Hematopoietic multipotent progenitor cell treated with erythropoietin and hydrocortisone succinate and interleukin-3 and kit ligand, for 17 days (in vitro differentiated cells): Measurements from ENCODE around the gene POM121C.
"Not testable (repeated sequence)": the region's sequence is repeated elsewhere in the genome, so short reads cannot be mapped to it uniquely, and the experiment has no call there.

ENCODE experiments used
- DNase-seq: peaks from one replicate; pipeline ENCODE4 v3.0.0-alpha.2; 2015; ENCODE audit warnings: low spot score

POM121C gene

DNA sequence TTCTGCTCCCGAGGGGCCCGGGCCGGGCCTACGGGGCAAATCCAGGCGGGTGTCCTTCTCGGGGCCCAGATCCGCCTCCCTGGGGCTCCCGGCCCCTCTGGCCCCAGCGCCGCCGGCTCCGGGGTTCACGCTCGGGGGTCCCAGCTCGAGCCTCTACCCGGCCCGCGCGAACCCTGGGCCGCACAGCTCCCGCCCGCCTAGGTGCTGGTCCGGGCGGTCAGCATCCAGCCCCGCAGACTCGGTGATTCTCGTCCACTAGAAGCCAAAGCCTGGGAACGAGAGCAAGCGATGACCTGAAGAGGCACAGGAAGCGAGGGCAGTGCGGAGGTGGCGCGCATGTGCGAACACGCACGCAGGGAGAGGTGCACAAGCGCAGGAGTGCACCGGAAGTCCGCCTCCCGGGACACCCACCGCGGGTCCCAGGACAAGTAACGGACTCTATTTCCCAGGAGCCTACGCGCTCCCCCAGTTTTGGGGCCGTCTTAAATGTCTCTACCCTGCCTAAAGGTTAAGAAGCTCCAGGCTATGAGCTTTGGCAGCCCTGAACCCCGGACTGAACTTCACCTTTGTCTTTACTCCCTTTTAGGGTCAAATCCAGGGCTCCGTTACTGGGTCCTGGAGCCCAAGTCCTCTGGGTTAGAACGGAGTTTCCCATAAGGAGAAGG is at the start of gene POM121C:
Gene POM121C, minus strand, starts transcription at position 321 of the 665 bp plus-strand sequence. CDS start 44,803 bp downstream, outside the sequence.
- peak; percentile 78 for DNase-seq

DNA sequence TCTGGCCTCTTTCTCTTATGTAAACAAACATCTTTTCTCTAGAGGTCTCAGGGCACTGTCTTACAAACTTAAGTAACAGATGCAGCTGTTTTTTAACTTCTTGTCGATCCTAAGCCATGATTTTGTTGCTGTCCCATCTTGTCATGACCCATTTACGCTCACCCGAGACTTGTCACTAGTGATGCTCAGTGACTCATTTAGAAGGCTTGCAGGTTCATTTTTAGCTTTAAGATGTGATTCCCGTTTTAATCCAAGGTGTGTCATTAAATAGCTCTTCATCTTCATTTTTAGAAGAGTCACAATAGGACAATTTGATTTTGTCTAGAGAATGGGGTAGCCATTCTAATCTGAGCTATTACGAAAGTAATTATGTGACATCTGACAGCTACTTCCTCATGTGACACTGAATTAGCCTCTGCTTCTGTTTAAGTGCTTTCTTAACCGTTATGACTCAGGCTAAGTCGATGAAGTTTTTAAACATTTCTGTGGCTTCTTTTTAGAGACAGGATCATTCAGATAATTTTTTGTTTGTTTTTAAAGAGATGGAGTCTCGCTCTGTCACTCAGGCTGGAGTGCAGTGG is 48.7 kb upstream of the POM121C start:
- DNase-seq, result no peak

DNA sequence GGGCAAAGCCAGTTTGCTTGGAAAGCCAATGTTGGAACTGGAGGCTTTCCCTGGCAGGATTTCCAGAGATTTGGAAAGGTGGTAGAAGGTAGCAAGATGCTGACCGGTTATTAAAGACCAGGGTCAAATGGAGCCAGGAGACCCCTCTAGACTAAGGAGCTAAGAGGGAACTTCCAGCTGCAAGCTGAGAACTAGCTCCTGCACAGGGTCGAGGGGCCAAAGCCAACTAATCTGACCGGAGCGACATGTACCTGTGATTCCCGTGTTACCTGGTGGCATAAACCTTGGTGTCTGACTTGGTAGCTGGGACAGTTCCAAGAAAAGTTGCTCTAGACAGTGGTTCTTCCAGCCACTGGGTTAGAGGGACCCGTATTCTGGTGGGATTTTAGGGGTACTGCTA is 47.8 kb upstream of the POM121C start:
- no peak for DNase-seq

DNA sequence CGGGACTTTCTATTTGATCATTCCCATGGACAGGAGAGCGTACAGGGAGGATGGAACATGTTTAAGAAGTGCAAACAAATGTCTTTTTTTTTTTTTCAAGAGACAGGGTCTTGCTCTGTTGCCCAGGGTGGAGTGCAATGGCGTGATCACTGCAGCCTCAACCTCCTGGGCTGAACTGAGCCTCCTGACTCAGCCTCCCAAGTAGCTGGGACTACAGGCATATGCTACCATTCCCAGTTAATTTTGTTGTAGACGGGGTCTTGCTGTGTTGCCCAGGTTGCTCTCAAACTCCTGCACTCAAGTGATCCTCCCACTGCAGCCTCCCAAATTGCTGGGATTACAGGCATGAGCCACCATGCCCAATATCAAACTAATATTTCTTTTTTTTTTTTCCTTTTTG is 46.5 kb upstream of the POM121C start:
- DNase-seq, result no peak

DNA sequence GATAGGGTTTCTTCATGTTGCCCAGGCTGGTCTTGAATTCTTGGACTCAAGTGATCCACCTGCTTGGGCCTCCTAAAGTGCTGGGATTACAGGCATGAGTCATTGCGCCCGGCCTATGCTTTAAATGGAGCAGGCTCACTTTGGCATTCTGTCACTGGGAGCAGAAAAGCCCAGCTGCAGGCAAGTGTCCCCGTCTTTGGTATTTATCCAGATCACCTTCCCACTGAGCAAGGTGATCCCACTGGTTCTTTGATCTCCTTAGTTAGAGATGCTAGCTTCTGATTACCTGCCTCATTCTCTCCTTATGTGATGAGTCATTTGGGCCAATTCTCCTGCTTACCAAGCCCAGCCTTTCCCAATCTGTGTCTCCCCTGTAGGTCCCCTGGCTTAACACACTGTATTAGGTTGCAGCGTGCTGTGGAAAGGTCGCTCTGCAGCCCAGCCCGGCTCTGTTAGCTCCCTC is 45.3 kb upstream of the POM121C start:
- no peak for DNase-seq

DNA sequence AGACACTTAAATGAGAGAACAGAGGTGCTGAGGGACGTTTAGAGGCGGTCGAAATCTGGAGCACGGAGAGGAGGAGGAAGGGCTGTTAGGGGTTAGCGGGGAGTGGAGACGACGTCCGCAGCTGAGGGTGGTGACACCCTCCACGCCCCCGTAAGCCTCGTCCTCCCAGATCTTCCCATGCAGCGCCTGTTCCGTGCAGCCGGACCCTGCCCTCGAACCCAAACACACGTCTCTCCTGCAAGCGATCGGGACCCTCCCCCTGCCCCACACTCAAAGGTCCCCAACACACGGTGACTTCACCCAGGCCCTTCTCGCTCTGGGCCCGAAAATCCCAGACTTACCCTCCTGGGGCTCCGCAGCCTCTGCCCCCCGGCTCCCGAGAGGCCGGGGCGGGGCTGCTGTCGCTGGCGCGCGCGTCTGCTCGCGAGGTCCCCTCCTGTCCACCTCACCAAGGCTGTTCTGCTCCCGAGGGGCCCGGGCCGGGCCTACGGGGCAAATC is 41.2 kb upstream of the POM121C start:
- peak; percentile 5 for DNase-seq

DNA sequence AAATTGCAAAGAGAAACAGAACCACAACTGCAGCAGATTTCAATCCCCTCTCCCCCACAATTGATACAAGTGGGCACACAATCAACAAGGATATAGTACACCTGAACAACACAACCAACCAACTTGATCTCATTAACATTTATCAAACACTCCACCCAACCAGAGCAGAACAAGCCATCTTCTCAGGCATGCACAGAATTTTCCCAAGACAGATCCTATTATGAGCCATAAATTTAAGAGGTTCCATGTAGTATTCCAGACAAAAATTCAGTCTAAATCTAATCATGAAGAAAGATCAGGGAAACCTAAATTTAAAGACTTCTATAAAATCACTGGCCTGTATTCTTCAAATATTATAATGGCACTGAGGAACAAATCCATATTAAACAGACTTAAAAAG is 35.6 kb upstream of the POM121C start:
- not testable (repeated sequence) for DNase-seq

DNA sequence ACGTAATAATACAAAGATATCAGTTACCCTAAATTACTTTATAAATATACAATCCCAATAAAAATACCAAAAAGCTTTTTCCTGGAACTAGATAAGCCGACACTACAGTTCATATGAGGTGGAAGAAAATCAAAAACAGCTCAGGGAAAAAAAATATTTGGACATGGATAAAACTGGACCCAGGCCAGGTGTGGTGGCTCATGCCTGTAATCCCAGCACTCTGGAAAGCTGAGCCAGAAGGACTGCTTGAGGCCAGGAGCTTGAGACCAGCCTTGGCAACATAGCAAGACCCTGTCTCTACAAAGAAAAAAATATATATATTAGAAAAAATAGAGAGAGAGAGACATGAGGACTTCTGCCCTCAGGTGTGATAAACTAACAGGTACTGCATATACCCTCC is 32.7 kb upstream of the POM121C start:
- DNase-seq, result not testable (repeated sequence)

DNA sequence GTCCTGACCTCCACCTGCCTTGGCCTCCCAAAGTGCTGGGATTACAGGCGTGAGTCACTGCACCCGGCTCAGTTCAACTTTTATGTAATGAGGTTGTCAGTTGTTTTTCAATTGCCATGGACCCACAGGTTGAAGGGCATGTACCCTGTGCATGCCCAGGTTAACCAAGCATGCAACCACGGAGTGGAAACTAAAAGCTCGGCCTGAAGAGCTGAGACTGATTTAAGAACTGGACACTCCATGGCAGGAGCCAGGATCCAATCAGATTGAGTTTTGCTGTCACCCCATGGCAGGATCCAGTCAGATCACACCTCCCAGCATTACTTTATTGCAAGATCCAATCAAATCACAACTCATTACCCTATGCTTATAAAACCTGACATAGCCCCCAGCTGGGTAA is 22.9 kb upstream of the POM121C start:
- not testable (repeated sequence) for DNase-seq

DNA sequence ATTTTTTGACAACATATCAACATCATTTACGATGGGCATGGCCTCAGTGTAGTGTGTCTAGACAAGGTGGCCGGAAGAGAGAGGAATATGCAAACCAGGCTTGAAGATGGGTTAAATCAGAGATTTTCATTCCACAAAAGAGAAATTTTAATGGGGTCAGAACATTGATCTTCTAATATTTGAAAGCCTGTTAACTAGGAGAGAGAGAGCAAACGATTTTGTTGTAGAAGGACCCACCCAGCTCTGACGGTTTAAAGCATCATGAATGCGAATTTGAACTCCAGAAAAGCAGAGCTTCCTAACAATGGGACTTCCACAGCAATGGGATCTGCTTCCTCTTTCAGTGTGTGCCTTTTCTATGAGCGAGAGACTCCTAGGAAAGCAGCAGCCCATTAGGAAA is 5.9 kb upstream of the POM121C start, which contains the start of gene SPDYE5:
Gene SPDYE5, plus strand, starts transcription at position 301 of the 400 bp plus-strand sequence. CDS start 1,728 bp downstream, outside the sequence.
- not testable (repeated sequence) for DNase-seq

DNA sequence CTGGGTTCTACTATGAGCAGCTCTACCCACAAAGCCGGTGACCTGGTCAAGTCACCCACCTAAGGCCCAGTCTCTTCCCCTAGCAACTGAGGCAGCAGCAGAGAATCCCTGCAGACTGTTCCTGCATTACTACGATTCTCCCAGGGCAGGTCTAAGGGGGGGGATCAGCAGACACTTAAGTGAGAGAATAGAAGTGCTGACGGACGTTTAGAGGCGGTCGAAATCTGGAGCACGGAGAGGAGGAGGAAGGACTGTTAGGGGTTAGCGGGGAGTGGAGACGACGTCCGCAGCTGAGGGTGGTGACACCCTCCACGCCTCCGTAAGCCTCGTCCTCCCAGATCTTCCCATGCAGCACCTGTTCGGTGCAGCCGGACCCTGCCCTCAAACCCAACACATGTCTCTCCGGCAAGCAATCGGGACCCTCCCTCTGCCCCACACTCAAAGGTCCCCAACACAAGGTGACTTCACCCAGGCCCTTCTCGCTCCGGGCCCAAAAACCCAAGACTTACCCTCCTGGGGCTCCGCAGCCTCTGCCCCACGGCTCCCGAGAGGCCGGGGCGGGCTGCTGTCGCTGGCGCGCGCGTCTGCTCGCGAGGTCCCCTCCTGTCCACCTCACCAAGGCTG is 632 bp downstream of the POM121C start:
- DNase-seq, result not testable (repeated sequence)

DNA sequence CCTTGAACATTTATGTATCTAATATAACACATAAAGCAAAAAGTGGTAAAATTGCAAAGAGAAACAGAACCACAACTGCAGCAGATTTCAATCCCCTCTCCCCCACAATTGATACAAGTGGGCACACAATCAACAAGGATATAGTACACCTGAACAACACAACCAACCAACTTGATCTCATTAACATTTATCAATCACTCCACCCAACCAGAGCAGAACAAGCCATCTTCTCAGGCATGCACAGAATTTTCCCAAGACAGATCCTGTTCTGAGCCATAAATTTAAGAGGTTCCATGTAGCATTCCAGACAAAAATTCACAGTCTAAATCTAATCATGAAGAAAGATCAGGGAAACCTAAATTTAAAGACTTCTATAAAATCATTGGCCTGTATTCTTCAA is 5.8 kb downstream of the POM121C start:
- DNase-seq, result not testable (repeated sequence)

DNA sequence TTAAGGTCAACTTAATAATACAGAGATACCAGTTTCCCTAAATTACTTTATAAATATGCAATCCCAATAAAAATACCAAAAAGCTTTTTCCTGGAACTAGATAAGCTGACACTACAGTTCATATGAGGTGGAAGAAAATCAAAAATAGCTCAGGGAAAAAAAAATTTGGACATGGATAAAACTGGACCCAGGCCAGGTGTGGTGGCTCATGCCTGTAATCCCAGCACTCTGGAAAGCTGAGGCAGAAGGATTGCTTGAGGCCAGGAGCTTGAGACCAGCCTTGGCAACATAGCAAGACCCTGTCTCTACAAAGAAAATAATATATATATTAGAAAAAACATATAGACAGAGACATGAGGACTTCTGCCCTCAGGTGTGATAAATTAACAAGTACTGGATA is 8.6 kb downstream of the POM121C start:
- not testable (repeated sequence) for DNase-seq

DNA sequence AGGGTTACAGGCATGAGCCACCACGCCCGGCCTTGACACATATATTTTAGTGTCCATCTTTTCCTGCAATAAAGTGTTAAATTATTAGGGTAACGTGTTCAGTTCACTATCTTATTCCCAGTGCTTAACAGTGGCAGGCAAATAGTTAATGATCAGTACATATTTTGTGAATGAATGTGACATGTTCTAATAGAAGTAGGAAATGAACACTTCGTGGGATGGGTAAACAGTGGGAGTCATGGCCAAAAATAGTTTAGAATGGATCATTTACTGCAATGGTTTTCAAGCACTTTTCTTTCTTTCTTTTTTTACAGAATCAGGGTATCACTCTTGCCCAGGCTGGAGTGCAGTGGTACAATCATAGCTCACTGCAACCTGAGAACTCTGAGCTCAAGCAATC is 15.9 kb downstream of the POM121C start:
- DNase-seq, result not testable (repeated sequence)

DNA sequence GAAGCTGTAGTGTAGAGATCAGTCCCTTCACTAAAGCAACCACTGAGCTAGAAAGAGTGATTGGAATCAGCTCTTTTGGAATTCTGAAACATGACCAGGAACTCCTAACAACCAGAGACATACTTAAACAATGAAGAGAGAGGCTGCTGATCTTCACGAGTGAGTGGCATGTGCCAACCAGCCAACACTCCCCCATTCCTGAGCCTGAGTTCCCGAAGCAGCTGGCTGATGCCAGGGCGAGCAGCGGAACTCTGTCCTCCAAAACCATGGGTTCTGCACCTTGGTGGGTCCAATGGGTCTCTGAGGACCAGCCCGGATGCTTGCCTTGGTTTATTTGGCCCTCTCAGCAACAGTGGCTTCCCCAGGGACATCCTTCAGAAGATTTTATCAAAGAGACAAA is 25.6 kb downstream of the POM121C start:
- DNase-seq, result not testable (repeated sequence)

DNA sequence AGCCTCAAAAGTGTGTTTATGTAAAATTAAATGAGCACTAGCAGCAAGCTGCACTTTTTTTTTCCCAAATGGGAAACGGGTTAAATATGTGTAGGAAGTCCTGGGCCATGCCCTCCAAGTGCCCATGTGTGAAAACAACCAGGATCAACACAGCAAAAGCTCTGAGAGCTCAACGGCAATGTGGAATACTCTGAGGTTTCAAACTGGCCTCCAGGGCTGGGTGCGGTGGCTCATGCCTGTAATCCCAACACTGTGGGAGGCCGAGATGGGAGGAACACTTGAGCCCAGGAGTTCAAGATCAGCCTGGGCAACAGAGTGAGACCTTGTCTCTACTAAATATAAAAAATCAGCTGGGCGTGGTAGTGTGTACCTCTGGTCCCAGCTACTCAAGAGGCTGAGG is 28.1 kb downstream of the POM121C start:
- not testable (repeated sequence) for DNase-seq

DNA sequence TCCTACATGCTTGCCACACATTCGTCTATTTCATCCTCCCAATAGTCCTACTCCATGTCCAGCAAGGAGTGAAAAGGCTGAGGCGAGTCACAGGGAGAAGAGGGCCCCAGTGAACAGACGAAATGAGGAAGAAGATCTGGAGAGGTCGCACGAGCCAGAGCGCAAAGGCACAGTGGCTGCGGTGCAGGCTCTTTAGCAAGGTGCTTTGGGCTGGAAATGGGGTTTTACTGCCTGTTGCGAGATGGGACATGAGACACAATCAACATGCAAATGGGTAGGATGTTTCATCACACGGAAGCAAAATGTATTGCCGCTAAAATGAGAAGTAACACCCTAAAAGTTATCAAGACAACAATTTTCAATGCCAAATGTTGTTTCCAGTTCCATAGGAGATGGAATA is 29.7 kb downstream of the POM121C start:
- DNase-seq, result not testable (repeated sequence)

DNA sequence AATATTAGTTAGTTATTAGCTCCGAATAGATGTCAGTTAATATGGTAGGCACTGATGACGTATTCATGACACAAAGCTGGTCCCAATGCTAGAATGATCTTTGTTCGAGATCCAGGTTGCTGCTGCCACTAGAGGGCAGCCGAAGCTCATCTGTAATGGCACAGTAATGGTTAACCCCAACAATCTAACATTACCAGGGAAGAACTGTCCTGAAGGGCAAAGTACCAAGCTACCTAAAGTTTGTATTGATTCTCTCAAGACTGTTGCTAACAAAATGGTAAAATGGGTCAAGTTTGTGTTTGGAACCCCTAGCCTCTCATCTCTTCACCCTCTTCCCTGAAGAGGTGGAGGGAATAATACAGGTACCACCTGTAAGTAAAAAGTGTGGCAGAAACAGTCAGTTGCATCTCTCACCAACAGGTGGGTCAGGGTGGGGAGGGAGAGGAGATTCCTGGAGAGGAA is 33.6 kb downstream of the POM121C start:
- not testable (repeated sequence) for DNase-seq

DNA sequence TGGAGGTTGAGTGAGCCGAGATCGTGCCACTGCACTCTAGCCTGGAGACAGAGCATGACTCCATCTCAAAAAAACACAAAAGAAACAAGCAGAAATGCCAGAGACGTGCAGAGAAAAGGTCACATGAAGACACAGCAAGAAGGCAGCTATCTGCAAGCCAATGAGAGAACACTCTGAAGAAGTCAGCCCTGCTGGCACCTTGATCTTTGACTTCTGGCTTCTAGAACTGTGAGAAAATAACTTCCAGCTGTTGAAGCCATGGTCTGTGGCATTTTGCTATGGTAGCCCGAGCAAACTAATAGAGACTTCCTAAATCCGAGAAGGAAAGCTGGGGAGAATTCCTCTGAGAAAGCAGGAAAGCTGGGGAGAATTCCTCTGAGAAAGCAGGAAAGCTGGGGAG is 36.2 kb downstream of the POM121C start:
- not testable (repeated sequence) for DNase-seq

DNA sequence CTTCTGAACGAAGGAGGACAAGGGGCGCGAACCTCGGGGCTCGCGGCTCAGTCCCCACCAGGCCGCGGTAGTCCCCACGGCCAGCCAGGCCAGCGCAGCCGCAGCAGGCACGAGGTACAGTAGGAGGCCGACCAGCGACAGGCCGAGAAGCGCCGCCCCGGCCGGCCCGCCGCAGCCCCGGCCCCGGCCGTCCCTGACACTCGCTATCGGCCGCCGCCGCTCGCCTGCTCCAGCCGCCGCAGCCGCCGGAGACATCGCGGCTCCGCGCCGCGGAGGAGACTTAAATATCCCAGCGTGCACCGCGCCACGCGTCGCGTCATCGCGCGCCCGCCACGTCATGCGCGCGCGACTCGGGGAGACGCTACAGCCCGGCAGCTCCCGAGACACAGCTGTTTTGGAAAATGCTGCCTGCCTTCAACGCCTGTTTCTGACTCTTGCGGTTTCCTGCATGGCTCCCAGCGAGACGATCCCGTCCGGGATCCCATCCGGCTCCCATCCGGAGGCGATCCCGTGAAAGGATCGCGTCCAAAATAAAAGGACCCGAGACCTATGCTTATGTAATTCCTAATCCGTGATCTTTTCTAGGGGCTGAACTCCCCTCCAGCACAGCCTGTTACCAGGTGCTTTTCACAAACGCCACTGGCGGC is 43.5 kb downstream of the POM121C start:
- peak; percentile 57 for DNase-seq

DNA sequence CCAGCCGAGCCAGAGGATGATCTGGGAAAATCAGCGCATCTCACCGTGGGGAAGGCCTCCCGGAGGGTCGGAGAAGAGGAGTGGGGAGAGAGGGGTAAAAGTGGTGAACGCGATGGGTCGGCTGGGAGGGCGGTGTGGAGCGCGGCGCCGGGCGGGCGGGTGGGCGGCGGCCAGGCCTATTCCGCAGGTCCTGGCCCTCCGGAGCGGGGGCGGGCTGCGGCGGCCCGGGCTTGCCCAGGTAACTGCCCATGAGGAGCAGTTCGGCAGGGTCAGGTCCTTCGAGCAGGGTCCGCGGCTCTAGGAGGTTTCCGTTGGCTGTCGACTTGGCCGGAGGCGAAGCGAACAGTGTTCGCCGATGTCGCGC is 44.0 kb downstream of the POM121C start:
- DNase-seq, result not testable (repeated sequence)

DNA sequence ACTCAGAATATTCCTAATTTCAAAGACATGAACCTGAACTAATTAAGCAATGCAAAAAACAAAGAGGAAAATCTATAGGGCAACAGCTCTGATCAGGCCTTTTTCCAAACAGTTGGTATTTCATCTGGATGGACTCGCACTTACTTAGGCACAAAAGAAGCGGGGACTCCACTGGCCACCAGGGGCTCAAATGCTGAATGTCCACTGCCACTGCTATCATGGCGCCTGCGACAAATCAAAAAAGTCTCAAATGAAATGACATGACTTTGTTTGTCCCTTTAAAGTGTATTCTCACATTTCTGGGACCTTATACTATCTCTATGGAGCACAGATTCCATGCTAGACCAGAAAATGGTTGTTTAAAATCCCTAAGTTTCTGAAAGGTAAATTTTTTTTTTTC is 47.1 kb downstream of the POM121C start:
- not testable (repeated sequence) for DNase-seq
